K562 (cell line): ENCODE measurements around the gene P2RY6. TPM values are rescaled to one million over a fixed set of nuclear protein-coding genes. Genes with fewer than 3 reads are reported as not detected.
A peak's percentile ranks its signal among the peaks of the same experiment; 100 is the strongest.

Experiments
- ATAC-seq: fragments of 200-7000 bp; cut with Tn5 transposase; 3 replicates; pipeline ENCODE4 v1.9.1; 2020; ENCODE audit warnings: moderate library complexity
- BruUV-seq: library from RNA; stranded (reverse); fragments of 400-500 nt; replicated peaks from 2 replicates; lab custom pipeline; 2021; lab: Mats Ljungman, UMichigan
- CTCF ChIA-PET: fragments of 300-600 bp; formaldehyde crosslinking; extraction: SDS; loops from one replicate; lab custom pipeline; 2021; ENCODE audit warnings: low intra/inter-chr PET ratio; lab: Yijun Ruan, JAX
- POLR2A ChIA-PET: fragments of 300-600, 350-650 bp; sonication (Branson Sonifier 250); formaldehyde crosslinking; extraction: SDS; loops from one replicate; lab custom pipeline; 2021; ENCODE audit warnings: antibody characterized with exemption, inconsistent platforms; lab: Yijun Ruan, JAX
- DNase-seq, 4 experiments: peaks; one replicate each; pipeline versions ENCODE4 v3.0.0 to v3.0.0-alpha.2; 2011 to 2018; ENCODE audit warnings: low spot score in 3 of 4, mixed read lengths in 3 of 4; ENCODE audit errors: extremely low read depth in 1 of 4
- FAIRE-seq: peaks from 2 replicates; lab custom pipeline; 2011; peaks lifted over from hg19 to GRCh38; lab: Jason Lieb, UNC
- H2AFZ ChIP-seq: 2 replicates; pipeline ENCODE4 v1.6.0; 2011; ENCODE audit warnings: low read depth, low read length, control low read depth, inconsistent platforms
- H3K27ac ChIP-seq: fragments of 200-600 bp; 3 replicates; pipeline ENCODE4 v1.8.0; 2011; ENCODE audit warnings: low read depth, mild to moderate bottlenecking, control low read depth, inconsistent platforms, low read length, moderate library complexity, mixed read lengths; ENCODE audit errors: extremely low read depth
- H3K27me3 ChIP-seq, 2 experiments: fragments of 300-600 bp in 1 of 2; 2 replicates in 1 of 2; 3 replicates in 1 of 2; pipeline versions ENCODE4 v1.6.0 to v1.8.0; 2011; ENCODE audit warnings: inconsistent platforms in 2 of 2, low read length in 2 of 2, mild to moderate bottlenecking in 1 of 2, mixed read lengths in 1 of 2, moderate library complexity in 1 of 2; ENCODE audit not compliant: control insufficient read depth in 2 of 2, insufficient read depth in 2 of 2
- H3K36me3 ChIP-seq: fragments of 300-600 bp; 3 replicates; pipeline ENCODE4 v1.8.0; 2011; ENCODE audit warnings: mild to moderate bottlenecking, low read length, inconsistent platforms; ENCODE audit not compliant: control insufficient read depth, insufficient read depth
- H3K4me1 ChIP-seq, 2 experiments: fragments of 200-600 bp in 1 of 2; replicated peaks in 1 of 2; 2 replicates in 1 of 2; 3 replicates in 1 of 2; pipeline versions ENCODE4 v1.5.1 to v1.8.0; 2011; ENCODE audit warnings: inconsistent platforms in 2 of 2, low read length in 2 of 2, mild to moderate bottlenecking in 1 of 2, mixed read lengths in 1 of 2, moderate library complexity in 1 of 2; ENCODE audit not compliant: control insufficient read depth in 2 of 2, insufficient read depth in 2 of 2
- H3K4me2 ChIP-seq: 2 replicates; pipeline ENCODE4 v1.6.1; 2011; ENCODE audit warnings: low read length, control low read depth, inconsistent platforms, mixed read lengths; ENCODE audit not compliant: insufficient read depth
- H3K4me3 ChIP-seq: fragments of 200-600 bp; sonication (generic), shearing (Covaris generic); 2 replicates; pipeline ENCODE4 v1.5.1; 2016; ENCODE audit warnings: control low read depth, inconsistent platforms
- H3K79me2 ChIP-seq: fragments of 200-600 bp; 3 replicates; pipeline ENCODE4 v1.8.0; 2011; ENCODE audit warnings: low read length, inconsistent platforms; ENCODE audit not compliant: control insufficient read depth, insufficient read depth
- H3K9ac ChIP-seq, 2 experiments: 2 replicates each; pipeline versions ENCODE4 v1.6.0 to v1.6.1; 2011; ENCODE audit warnings: low read depth in 2 of 2, low read length in 2 of 2, control low read depth in 1 of 2, inconsistent platforms in 1 of 2, mild to moderate bottlenecking in 1 of 2, mixed read lengths in 1 of 2; ENCODE audit not compliant: insufficient read depth in 1 of 2
- H3K9me1 ChIP-seq: one replicate; pipeline ENCODE4 v1.6.0; 2011; ENCODE audit warnings: inconsistent platforms, mild to moderate bottlenecking, low read length, moderate library complexity; ENCODE audit not compliant: control insufficient read depth, insufficient read depth
- H3K9me3 ChIP-seq: replicated peaks from 2 replicates; pipeline ENCODE4 v1.5.1; 2011; ENCODE audit warnings: low read depth, low read length, inconsistent platforms; ENCODE audit not compliant: control insufficient read depth, insufficient read depth
- H4K20me1 ChIP-seq: replicated peaks from 2 replicates; pipeline ENCODE4 v1.6.1; 2011; ENCODE audit warnings: low read length, inconsistent platforms, mixed read lengths; ENCODE audit not compliant: control insufficient read depth, insufficient read depth
- CHD4 ChIP-seq: fragments of 200-600 bp; sonication (generic); IDR thresholded peaks from 3 replicates; pipeline ENCODE4 v1.6.1; 2012; ENCODE audit warnings: low read depth, mild to moderate bottlenecking, mixed read lengths, low read length, inconsistent platforms; ENCODE audit not compliant: insufficient read depth, insufficient replicate concordance, poor library complexity, severe bottlenecking
- NFIC ChIP-seq: fragments of 450-650 bp; IDR thresholded peaks from 2 replicates; pipeline ENCODE4 v1.6.1; 2017; ENCODE audit warnings: mild to moderate bottlenecking, inconsistent platforms
- WGBS: fragments of 100-300 bp; shearing (Covaris generic); methylation state at CpG from one replicate; pipeline ENCODE4 v1.1.6; 2016; ENCODE audit warnings: low coverage, mixed read lengths; ENCODE audit not compliant: insufficient coverage; ENCODE audit errors: missing lambda C conversion rate; 5-methylcytosine and 5-hydroxymethylcytosine counted together
- in situ Hi-C: fragments of 300-500 bp; cut with MboI; formaldehyde crosslinking; loops from 4 replicates; pipeline ENCODE4 v1.15.0; 2018; ENCODE audit warnings: inconsistent platforms, mixed read lengths
- intact Hi-C: fragments of 100-400 bp; cut with micrococcal nuclease; formaldehyde crosslinking; loops from 2 replicates; pipeline ENCODE4 v1.14.2; 2022
- polyA plus RNA-seq, 8 experiments: library from polyadenylated mRNA; depleted of rRNA in 4 of 8; stranded (reverse) in 5 of 8; unstranded in 3 of 8; fragments of >200 nt; fragmentation: Nextera tagmentation in 2 of 8; fragmentation: Illumina TruSeq in 1 of 8; extraction: Ambion mirVana in 2 of 8; extraction: Trizol in 1 of 8; gene quantifications; 2 replicates each; pipeline versions ENCODE4 v1.2.1 to v1.2.3, GENCODE V29; 2011 to 2014; ENCODE audit warnings: inconsistent platforms in 1 of 8, missing spikeins in 1 of 8
- total RNA-seq, 7 experiments: library from RNA; depleted of rRNA in 6 of 7; stranded (reverse); fragments of >200 nt in 6 of 7; fragmentation: Illumina TruSeq in 2 of 7; extraction: Trizol in 2 of 7; gene quantifications; 2 replicates each; pipeline versions ENCODE4 v1.2.1 to v1.2.3, GENCODE V29; 2011 to 2021; ENCODE audit warnings: low replicate concordance in 1 of 7
- TF ChIP-seq, protein P1 (sequence below): fragments of 450-650 bp; IDR thresholded peaks from 2 replicates; pipeline ENCODE4 v1.6.1; 2016; ENCODE audit warnings: antibody characterized with exemption

P2RY6 gene
- total and polyA plus RNA-seq, 9 of the 15 experiments (the other 6 are each of a cell fraction or from before 2014, with no cell fraction given), result not detected

DNA sequence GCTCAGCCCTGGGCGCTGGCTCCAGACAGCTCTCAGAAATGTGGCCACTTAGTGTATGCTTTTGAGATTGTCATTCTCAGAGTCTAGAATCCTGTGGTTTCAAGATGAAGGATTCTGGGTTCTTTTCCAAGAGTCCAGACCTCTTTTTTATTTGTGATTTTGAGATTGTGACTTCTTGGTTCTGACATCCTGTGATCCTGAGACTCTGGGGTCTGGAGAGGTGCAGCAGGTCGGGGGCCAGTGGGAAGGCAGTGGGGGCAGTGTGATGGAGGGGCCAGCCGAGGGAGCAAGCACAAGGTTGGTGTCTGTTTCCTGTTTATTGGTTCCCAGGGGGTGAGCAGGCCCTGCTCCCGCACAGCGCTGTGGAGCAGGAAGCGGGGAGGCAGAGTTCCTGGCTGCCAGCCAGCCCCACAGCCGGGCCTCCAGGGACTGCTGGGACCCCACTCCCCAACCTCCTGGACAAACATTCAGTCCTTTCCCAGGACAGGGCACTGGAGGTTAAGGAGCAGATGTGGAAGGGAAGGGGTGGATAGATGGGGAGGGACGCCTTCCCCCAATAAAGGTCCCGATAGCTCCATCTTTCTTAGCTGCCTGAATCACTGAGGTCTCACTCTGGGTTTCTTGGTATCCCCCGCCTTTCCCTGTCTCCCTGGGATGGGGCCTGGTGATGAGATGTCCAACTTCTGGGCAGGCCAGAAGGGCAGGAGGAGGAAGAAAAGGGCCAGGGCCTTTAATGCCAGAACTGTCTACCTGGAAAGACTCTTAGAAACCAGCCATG is 49.7 kb downstream of the P2RY6 start:
- Histone ChIP-seq H3K4me1 (peaks cover 9 to 13% of the 10 kb centered on the region in 2 experiments; a peak in 4 of 5 replicates), H3K27ac (no peak overlapping the region), H3K27me3 (peaks cover 0 to 37% of the 10 kb centered on the region in 2 experiments; a peak in 2 of 5 replicates), H2AFZ (no peak overlapping the region), H3K36me3 (no peaks in the 10 kb centered on the region), H3K9ac (no peak overlapping the region; a peak in 1 of 4 replicates), H4K20me1 (no peaks in the 10 kb centered on the region), H3K4me2 (no peak overlapping the region), H3K9me1 (no peaks in the 10 kb centered on the region), H3K4me3 (no peak overlapping the region), H3K9me3 (no peaks in the 10 kb centered on the region), H3K79me2 (no peaks in the 10 kb centered on the region)
- CTCF ChIA-PET, result no interaction called here
- BruUV-seq, result no TSS peak
- DNase-seq, result no peak
- POLR2A ChIA-PET, result interaction anchor here (0.6 kb wide), 1 partner anchor 41 kb away, joined by 3 read pairs; no protein-coding TSS in a partner anchor
- FAIRE-seq, result no peak
- WGBS, result 6% methylated on average over 8 of the region's 10 CpGs
- intact Hi-C loops, result no loop called here
- in situ Hi-C loops, result no loop called here
- no peak for ATAC-seq
- TF ChIP-seq, protein P1, sequence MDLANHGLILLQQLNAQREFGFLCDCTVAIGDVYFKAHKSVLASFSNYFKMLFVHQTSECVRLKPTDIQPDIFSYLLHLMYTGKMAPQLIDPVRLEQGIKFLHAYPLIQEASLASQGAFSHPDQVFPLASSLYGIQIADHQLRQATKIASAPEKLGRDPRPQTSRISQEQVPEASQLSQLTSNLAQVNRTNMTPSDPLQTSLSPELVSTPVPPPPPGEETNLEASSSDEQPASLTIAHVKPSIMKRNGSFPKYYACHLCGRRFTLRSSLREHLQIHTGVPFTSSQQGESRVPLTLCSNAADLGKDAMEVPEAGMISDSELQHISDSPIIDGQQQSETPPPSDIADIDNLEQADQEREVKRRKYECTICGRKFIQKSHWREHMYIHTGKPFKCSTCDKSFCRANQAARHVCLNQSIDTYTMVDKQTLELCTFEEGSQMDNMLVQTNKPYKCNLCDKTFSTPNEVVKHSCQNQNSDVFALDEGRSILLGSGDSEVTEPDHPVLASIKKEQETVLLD, result no peak
- TF ChIP-seq CHD4, result no peak
- peak; percentile 64 for TF ChIP-seq NFIC
- TF ChIP-seq, all 486 proteins: peak for 1
